Endothelial cell of umbilical vein (primary cell): Measurements from ENCODE around the gene DNAL1. TPM values are rescaled to one million over a fixed set of nuclear protein-coding genes. Genes with fewer than 3 reads are reported as not detected.

Source experiments
- BruUV-seq: library from RNA; stranded (reverse); fragments of 400-500 nt; replicated peaks from 2 replicates; lab custom pipeline; 2021; lab: Mats Ljungman, UMichigan
- CTCF ChIA-PET: fragments of 300-600, 350-600 bp; sonication (Branson Sonifier 250); formaldehyde crosslinking; loops from one replicate; lab custom pipeline; 2021; ENCODE audit warnings: antibody characterized with exemption, inconsistent platforms; lab: Charles Lee
- POLR2A ChIA-PET: fragments of 300-600, 350-600 bp; sonication (Branson Sonifier 250); formaldehyde crosslinking; loops from one replicate; lab custom pipeline; 2021; ENCODE audit warnings: antibody characterized with exemption, inconsistent platforms; lab: Charles Lee
- DNase-seq: peaks from one replicate; pipeline ENCODE4 v3.0.0-alpha.2; 2011; ENCODE audit warnings: low read depth, low spot score
- FAIRE-seq: peaks from 2 replicates; lab custom pipeline; 2011; peaks lifted over from hg19 to GRCh38; lab: Jason Lieb, UNC
- H2AFZ ChIP-seq: 2 replicates; pipeline ENCODE4 v1.6.0; 2012; ENCODE audit warnings: low read depth, low read length, control low read depth, inconsistent platforms
- H3K27ac ChIP-seq: 2 replicates; pipeline ENCODE4 v1.5.1; 2011; ENCODE audit warnings: low read depth, mild to moderate bottlenecking, control low read depth, low read length, moderate library complexity; ENCODE audit not compliant: insufficient read depth
- H3K27me3 ChIP-seq, 2 experiments: 2 replicates each; pipeline versions ENCODE4 v1.6.0 to v1.6.1; 2011; ENCODE audit warnings: low read length in 2 of 2, mixed read lengths in 1 of 2; ENCODE audit not compliant: control insufficient read depth in 2 of 2, insufficient read depth in 2 of 2
- H3K36me3 ChIP-seq, 2 experiments: 2 replicates in 1 of 2; 3 replicates in 1 of 2; pipeline ENCODE4 v1.5.1; 2011; ENCODE audit warnings: low read length in 2 of 2, mild to moderate bottlenecking in 1 of 2, moderate library complexity in 1 of 2; ENCODE audit not compliant: control insufficient read depth in 2 of 2, insufficient read depth in 2 of 2; ENCODE audit errors: extremely low read depth in 1 of 2
- H3K4me1 ChIP-seq: 3 replicates; pipeline ENCODE4 v1.5.1; 2011; ENCODE audit warnings: mild to moderate bottlenecking, low read length; ENCODE audit not compliant: control insufficient read depth, insufficient read depth; ENCODE audit errors: extremely low read depth
- H3K4me2 ChIP-seq: 2 replicates; pipeline ENCODE4 v1.6.1; 2011; ENCODE audit warnings: low read length, control low read depth, mixed read lengths; ENCODE audit not compliant: insufficient read depth
- H3K4me3 ChIP-seq, 3 experiments: fragments of 200-600 bp in 1 of 3; sonication (generic), shearing (Covaris generic) in 1 of 3; replicated peaks in 1 of 3; 2 replicates each; pipeline ENCODE4 v1.5.1; 2011 to 2016; ENCODE audit warnings: control low read depth in 3 of 3, low read length in 3 of 3, mild to moderate bottlenecking in 2 of 3, inconsistent platforms in 1 of 3, low read depth in 1 of 3, moderate library complexity in 1 of 3; ENCODE audit not compliant: insufficient read depth in 1 of 3
- H3K79me2 ChIP-seq: 2 replicates; pipeline ENCODE4 v1.6.0; 2012; ENCODE audit warnings: low read length, inconsistent platforms; ENCODE audit not compliant: control insufficient read depth, insufficient read depth
- H3K9ac ChIP-seq: replicated peaks from 2 replicates; pipeline ENCODE3; 2011; ENCODE audit warnings: low read length, control low read depth; ENCODE audit not compliant: insufficient read depth; ENCODE audit errors: extremely low read depth
- H3K9me1 ChIP-seq: replicated peaks from 3 replicates; pipeline ENCODE4 v1.6.0; 2011; ENCODE audit warnings: mild to moderate bottlenecking, low read length; ENCODE audit not compliant: control insufficient read depth, insufficient read depth; ENCODE audit errors: extremely low read depth
- H3K9me3 ChIP-seq: replicated peaks from 2 replicates; pipeline ENCODE4 v1.5.1; 2012; ENCODE audit warnings: low read length, inconsistent platforms; ENCODE audit not compliant: control insufficient read depth, insufficient read depth
- H4K20me1 ChIP-seq: replicated peaks from 2 replicates; pipeline ENCODE3; 2011; ENCODE audit warnings: mild to moderate bottlenecking, low read length; ENCODE audit not compliant: control insufficient read depth, insufficient read depth; ENCODE audit errors: extremely low read depth
- EZH2 ChIP-seq: IDR thresholded peaks from 2 replicates; pipeline ENCODE4 v1.6.1; 2012; ENCODE audit warnings: borderline replicate concordance, low read depth, mild to moderate bottlenecking, moderate library complexity, low read length, inconsistent platforms; ENCODE audit not compliant: severe bottlenecking
- FOS ChIP-seq: IDR thresholded peaks from 2 replicates; pipeline ENCODE4 v1.6.1; 2011; ENCODE audit warnings: mild to moderate bottlenecking, low read length, moderate library complexity, borderline replicate concordance; ENCODE audit not compliant: insufficient read depth
- GATA2 ChIP-seq: IDR thresholded peaks from 2 replicates; pipeline ENCODE4 v1.7.0; 2011; ENCODE audit warnings: low read depth, mild to moderate bottlenecking, moderate library complexity, mixed read lengths, low read length; ENCODE audit not compliant: insufficient read length, insufficient read depth
- JUN ChIP-seq: IDR thresholded peaks from 2 replicates; pipeline ENCODE4 v1.6.1; 2011; ENCODE audit warnings: borderline replicate concordance, low read depth; ENCODE audit not compliant: insufficient read length, insufficient read depth
- MYC ChIP-seq: IDR thresholded peaks from one replicate; pipeline ENCODE4 v1.6.1; 2011; ENCODE audit warnings: mild to moderate bottlenecking, low read depth, low read length
- POLR2A ChIP-seq: IDR thresholded peaks from 2 replicates; pipeline ENCODE4 v1.6.1; 2012; ENCODE audit warnings: low read depth, mild to moderate bottlenecking, control low read depth, low read length
- POLR2AphosphoS5 ChIP-seq: IDR thresholded peaks from 2 replicates; pipeline ENCODE4 v1.6.1; 2012; ENCODE audit warnings: low read depth, mild to moderate bottlenecking, control low read depth, low read length, moderate library complexity; ENCODE audit not compliant: insufficient read depth
- dilution Hi-C: fragments of 300-500 bp; cut with MboI; formaldehyde crosslinking; loops from one replicate; pipeline ENCODE4 v1.15.0; 2019; ENCODE audit warnings: low sequenced_read_pairs; ENCODE audit not compliant: extremely low pct_ligation_motif_present
- intact Hi-C: fragments of 100-400 bp; cut with micrococcal nuclease; formaldehyde crosslinking; loops from one replicate; pipeline ENCODE4 v1.10.0; 2022
- polyA plus RNA-seq, 4 experiments: library from polyadenylated mRNA; depleted of rRNA in 3 of 4; stranded (reverse) in 3 of 4; unstranded in 1 of 4; fragments of >200 nt; gene quantifications; 2 replicates each; pipeline versions ENCODE4 v1.2.1 to v1.2.3, GENCODE V29; 2011 to 2012; ENCODE audit warnings: missing spikeins in 1 of 4
- total RNA-seq: library from RNA; stranded (reverse); gene quantifications from 2 replicates; pipeline ENCODE4 v1.2.3, GENCODE V29; 2021
- TF ChIP-seq, protein P1 (sequence below): IDR thresholded peaks from 2 replicates; pipeline ENCODE4 v1.6.1; 2011; ENCODE audit not compliant: insufficient read depth, insufficient read length
- TF ChIP-seq, protein P2 (sequence below), 2 donors: IDR thresholded peaks; 1 replicate in 1 of 2; 2 replicates in 1 of 2; pipeline ENCODE4 v1.5.1; 2011; ENCODE audit warnings: low read length in 2 of 2, mild to moderate bottlenecking in 2 of 2, moderate library complexity in 2 of 2, control low read depth in 1 of 2, inconsistent platforms in 1 of 2, low read depth in 1 of 2; ENCODE audit not compliant: insufficient read depth in 1 of 2; ENCODE audit errors: extremely low read depth in 1 of 2

Gene DNAL1
- total and polyA plus RNA-seq, 2 donors (not counting 3 experiments of a cell fraction or from before 2014, with no cell fraction given): 2.4 to 15.3 TPM

DNA sequence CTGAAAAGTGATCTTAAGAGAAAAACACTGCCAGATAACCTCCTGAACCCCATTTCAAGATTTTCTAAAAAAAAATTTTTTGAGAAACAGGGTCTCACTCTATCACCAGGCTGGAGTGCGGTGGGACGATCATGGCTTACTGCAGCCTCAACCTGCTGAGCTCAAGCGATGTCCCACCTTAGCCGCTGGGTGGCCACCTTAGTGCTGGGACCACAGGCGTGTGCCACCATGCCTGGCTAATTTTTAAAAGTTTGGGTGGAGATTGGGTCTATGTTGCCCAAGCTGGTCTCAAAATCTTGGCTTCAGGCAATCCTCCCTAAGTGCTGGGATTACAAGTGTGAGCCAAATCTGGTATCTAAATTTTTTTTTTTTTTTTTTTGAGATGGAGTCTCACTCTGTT is 66.0 kb downstream of the DNAL1 start:
- Histone ChIP-seq H3K27ac (no peak overlapping the region), H3K79me2 (peaks cover 27% of the 10 kb centered on the region), H3K9me1 (no peaks in the 10 kb centered on the region), H3K36me3 (peaks cover under 1 to 3% of the 10 kb centered on the region in 2 experiments), H4K20me1 (no peaks in the 10 kb centered on the region), H3K4me3 (no peak overlapping the region), H3K4me2 (no peak overlapping the region), H3K4me1 (peaks cover 13% of the 10 kb centered on the region), H3K27me3 (no peaks in the 10 kb centered on the region), H2AFZ (no peak overlapping the region), H3K9me3 (no peaks in the 10 kb centered on the region), H3K9ac (no peak overlapping the region)
- DNase-seq: no peak
- POLR2A ChIA-PET: no interaction called here
- BruUV-seq: no TSS peak
- no peak for FAIRE-seq
- CTCF ChIA-PET: interaction anchor here (0.9 kb wide), 1 partner anchor 203 kb away, joined by 3 read pairs; no protein-coding TSS in a partner anchor
- intact Hi-C loops: loop anchor here (5.0 kb wide), 1 partner anchor 42 kb away; no protein-coding TSS in a partner anchor
- no peak for TF ChIP-seq POLR2A
- no peak for TF ChIP-seq FOS
- TF ChIP-seq JUN: no peak
- TF ChIP-seq, protein P1, sequence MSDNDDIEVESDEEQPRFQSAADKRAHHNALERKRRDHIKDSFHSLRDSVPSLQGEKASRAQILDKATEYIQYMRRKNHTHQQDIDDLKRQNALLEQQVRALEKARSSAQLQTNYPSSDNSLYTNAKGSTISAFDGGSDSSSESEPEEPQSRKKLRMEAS: no peak
- TF ChIP-seq GATA2: no peak
- TF ChIP-seq POLR2AphosphoS5: no peak
- TF ChIP-seq MYC: no peak
- TF ChIP-seq, protein P2, sequence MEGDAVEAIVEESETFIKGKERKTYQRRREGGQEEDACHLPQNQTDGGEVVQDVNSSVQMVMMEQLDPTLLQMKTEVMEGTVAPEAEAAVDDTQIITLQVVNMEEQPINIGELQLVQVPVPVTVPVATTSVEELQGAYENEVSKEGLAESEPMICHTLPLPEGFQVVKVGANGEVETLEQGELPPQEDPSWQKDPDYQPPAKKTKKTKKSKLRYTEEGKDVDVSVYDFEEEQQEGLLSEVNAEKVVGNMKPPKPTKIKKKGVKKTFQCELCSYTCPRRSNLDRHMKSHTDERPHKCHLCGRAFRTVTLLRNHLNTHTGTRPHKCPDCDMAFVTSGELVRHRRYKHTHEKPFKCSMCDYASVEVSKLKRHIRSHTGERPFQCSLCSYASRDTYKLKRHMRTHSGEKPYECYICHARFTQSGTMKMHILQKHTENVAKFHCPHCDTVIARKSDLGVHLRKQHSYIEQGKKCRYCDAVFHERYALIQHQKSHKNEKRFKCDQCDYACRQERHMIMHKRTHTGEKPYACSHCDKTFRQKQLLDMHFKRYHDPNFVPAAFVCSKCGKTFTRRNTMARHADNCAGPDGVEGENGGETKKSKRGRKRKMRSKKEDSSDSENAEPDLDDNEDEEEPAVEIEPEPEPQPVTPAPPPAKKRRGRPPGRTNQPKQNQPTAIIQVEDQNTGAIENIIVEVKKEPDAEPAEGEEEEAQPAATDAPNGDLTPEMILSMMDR (IDR thresholded peaks at IDR 0.05; ENCODE audit: extremely low read depth in 1 of 2, insufficient read depth in 1 of 2, low read depth in 1 of 2, low read length in 2 of 2): no peak
- TF ChIP-seq EZH2: no peak
- dilution Hi-C loops: no loop called here
